Measurements from ENCODE around the gene SLC16A3.

- TF ChIP-seq, protein P1, sequence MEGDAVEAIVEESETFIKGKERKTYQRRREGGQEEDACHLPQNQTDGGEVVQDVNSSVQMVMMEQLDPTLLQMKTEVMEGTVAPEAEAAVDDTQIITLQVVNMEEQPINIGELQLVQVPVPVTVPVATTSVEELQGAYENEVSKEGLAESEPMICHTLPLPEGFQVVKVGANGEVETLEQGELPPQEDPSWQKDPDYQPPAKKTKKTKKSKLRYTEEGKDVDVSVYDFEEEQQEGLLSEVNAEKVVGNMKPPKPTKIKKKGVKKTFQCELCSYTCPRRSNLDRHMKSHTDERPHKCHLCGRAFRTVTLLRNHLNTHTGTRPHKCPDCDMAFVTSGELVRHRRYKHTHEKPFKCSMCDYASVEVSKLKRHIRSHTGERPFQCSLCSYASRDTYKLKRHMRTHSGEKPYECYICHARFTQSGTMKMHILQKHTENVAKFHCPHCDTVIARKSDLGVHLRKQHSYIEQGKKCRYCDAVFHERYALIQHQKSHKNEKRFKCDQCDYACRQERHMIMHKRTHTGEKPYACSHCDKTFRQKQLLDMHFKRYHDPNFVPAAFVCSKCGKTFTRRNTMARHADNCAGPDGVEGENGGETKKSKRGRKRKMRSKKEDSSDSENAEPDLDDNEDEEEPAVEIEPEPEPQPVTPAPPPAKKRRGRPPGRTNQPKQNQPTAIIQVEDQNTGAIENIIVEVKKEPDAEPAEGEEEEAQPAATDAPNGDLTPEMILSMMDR (conservative IDR thresholded peaks at IDR 0.05; ENCODE audit: low read depth in 2 of 2) = no peak
- no peak for TF ChIP-seq ZNF114 (CRISPR knock-in tag; IDR thresholded peaks at IDR 0.05)
- no peak for TF ChIP-seq POLR2AphosphoS5 (IDR thresholded peaks at IDR 0.05; ENCODE audit: low read depth)
- no peak for TF ChIP-seq EZH2 (IDR thresholded peaks at IDR 0.05; ENCODE audit: low read depth, unreplicated experiment)
- no peak for TF ChIP-seq ZNF331 (CRISPR knock-in tag; IDR thresholded peaks at IDR 0.05; ENCODE audit: low read depth)
- TF ChIP-seq CREB1 (CRISPR knock-in tag; IDR thresholded peaks at IDR 0.05; ENCODE audit: low read depth) = no peak
- TF ChIP-seq, protein P2, sequence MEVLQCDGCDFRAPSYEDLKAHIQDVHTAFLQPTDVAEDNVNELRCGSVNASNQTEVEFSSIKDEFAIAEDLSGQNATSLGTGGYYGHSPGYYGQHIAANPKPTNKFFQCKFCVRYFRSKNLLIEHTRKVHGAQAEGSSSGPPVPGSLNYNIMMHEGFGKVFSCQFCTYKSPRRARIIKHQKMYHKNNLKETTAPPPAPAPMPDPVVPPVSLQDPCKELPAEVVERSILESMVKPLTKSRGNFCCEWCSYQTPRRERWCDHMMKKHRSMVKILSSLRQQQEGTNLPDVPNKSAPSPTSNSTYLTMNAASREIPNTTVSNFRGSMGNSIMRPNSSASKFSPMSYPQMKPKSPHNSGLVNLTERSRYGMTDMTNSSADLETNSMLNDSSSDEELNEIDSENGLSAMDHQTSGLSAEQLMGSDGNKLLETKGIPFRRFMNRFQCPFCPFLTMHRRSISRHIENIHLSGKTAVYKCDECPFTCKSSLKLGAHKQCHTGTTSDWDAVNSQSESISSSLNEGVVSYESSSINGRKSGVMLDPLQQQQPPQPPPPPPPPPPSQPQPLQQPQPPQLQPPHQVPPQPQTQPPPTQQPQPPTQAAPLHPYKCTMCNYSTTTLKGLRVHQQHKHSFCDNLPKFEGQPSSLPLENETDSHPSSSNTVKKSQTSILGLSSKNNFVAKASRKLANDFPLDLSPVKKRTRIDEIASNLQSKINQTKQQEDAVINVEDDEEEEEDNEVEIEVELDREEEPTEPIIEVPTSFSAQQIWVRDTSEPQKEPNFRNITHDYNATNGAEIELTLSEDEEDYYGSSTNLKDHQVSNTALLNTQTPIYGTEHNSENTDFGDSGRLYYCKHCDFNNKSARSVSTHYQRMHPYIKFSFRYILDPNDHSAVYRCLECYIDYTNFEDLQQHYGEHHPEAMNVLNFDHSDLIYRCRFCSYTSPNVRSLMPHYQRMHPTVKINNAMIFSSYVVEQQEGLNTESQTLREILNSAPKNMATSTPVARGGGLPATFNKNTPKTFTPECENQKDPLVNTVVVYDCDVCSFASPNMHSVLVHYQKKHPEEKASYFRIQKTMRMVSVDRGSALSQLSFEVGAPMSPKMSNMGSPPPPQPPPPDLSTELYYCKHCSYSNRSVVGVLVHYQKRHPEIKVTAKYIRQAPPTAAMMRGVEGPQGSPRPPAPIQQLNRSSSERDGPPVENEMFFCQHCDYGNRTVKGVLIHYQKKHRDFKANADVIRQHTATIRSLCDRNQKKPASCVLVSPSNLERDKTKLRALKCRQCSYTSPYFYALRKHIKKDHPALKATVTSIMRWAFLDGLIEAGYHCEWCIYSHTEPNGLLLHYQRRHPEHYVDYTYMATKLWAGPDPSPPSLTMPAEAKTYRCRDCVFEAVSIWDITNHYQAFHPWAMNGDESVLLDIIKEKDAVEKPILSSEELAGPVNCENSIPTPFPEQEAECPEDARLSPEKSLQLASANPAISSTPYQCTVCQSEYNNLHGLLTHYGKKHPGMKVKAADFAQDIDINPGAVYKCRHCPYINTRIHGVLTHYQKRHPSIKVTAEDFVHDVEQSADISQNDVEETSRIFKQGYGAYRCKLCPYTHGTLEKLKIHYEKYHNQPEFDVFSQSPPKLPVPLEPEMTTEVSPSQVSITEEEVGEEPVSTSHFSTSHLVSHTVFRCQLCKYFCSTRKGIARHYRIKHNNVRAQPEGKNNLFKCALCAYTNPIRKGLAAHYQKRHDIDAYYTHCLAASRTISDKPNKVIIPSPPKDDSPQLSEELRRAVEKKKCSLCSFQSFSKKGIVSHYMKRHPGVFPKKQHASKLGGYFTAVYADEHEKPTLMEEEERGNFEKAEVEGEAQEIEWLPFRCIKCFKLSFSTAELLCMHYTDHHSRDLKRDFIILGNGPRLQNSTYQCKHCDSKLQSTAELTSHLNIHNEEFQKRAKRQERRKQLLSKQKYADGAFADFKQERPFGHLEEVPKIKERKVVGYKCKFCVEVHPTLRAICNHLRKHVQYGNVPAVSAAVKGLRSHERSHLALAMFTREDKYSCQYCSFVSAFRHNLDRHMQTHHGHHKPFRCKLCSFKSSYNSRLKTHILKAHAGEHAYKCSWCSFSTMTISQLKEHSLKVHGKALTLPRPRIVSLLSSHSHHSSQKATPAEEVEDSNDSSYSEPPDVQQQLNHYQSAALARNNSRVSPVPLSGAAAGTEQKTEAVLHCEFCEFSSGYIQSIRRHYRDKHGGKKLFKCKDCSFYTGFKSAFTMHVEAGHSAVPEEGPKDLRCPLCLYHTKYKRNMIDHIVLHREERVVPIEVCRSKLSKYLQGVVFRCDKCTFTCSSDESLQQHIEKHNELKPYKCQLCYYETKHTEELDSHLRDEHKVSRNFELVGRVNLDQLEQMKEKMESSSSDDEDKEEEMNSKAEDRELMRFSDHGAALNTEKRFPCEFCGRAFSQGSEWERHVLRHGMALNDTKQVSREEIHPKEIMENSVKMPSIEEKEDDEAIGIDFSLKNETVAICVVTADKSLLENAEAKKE (CRISPR knock-in tag; IDR thresholded peaks at IDR 0.05) = no peak
- no peak for TF ChIP-seq EZH2phosphoT487 (IDR thresholded peaks at IDR 0.05; ENCODE audit: unreplicated experiment)
- TF ChIP-seq, protein P3, sequence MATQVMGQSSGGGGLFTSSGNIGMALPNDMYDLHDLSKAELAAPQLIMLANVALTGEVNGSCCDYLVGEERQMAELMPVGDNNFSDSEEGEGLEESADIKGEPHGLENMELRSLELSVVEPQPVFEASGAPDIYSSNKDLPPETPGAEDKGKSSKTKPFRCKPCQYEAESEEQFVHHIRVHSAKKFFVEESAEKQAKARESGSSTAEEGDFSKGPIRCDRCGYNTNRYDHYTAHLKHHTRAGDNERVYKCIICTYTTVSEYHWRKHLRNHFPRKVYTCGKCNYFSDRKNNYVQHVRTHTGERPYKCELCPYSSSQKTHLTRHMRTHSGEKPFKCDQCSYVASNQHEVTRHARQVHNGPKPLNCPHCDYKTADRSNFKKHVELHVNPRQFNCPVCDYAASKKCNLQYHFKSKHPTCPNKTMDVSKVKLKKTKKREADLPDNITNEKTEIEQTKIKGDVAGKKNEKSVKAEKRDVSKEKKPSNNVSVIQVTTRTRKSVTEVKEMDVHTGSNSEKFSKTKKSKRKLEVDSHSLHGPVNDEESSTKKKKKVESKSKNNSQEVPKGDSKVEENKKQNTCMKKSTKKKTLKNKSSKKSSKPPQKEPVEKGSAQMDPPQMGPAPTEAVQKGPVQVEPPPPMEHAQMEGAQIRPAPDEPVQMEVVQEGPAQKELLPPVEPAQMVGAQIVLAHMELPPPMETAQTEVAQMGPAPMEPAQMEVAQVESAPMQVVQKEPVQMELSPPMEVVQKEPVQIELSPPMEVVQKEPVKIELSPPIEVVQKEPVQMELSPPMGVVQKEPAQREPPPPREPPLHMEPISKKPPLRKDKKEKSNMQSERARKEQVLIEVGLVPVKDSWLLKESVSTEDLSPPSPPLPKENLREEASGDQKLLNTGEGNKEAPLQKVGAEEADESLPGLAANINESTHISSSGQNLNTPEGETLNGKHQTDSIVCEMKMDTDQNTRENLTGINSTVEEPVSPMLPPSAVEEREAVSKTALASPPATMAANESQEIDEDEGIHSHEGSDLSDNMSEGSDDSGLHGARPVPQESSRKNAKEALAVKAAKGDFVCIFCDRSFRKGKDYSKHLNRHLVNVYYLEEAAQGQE (IDR thresholded peaks at IDR 0.05; ENCODE audit: unreplicated experiment) = no peak
- no peak for TF ChIP-seq JUNB (IDR thresholded peaks at IDR 0.05; ENCODE audit: unreplicated experiment)
- TF ChIP-seq NANOG (IDR thresholded peaks at IDR 0.05; ENCODE audit: borderline replicate concordance) = no peak
- TF ChIP-seq ETS1 (IDR thresholded peaks at IDR 0.05) = no peak
- TF ChIP-seq STAT1 (IDR thresholded peaks at IDR 0.05; ENCODE audit: unreplicated experiment) = no peak
Measured at GRCh38 chr17:82282239-82283207, 53.7 kb downstream of the SLC16A3 start.

All from GM23338 (cell line).